ENCODE results near the gene PAM16.

DNA sequence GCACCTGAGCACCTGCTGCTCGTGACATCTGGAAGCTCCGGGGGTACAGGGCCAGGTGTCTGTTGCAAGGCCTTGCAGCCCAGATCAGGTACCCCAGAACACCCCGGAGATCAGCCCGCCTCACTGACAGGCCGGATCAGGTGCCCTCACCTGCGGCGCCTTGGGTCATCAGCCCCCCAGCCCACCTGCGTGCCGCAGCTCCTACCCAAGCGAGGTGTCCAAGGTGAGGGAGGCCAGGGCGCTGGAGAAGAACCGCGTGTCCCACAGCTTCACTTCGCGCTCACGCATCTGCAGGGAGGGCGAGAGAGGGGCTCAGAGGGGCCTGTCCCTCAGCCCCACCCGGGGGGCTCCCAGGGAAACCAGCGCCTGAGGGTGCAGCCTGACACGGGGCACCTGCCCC lies 36.7 kb upstream of the PAM16 start:
- TF ChIP-seq, protein P1, sequence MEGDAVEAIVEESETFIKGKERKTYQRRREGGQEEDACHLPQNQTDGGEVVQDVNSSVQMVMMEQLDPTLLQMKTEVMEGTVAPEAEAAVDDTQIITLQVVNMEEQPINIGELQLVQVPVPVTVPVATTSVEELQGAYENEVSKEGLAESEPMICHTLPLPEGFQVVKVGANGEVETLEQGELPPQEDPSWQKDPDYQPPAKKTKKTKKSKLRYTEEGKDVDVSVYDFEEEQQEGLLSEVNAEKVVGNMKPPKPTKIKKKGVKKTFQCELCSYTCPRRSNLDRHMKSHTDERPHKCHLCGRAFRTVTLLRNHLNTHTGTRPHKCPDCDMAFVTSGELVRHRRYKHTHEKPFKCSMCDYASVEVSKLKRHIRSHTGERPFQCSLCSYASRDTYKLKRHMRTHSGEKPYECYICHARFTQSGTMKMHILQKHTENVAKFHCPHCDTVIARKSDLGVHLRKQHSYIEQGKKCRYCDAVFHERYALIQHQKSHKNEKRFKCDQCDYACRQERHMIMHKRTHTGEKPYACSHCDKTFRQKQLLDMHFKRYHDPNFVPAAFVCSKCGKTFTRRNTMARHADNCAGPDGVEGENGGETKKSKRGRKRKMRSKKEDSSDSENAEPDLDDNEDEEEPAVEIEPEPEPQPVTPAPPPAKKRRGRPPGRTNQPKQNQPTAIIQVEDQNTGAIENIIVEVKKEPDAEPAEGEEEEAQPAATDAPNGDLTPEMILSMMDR (IDR thresholded peaks at IDR 0.05): no peak
- no peak for TF ChIP-seq POLR2A (IDR thresholded peaks at IDR 0.05)

Data from lower leg skin (tissue), 3 donors.